SW 1271 (cell line): ENCODE data around the gene AACS.
"Not testable (repeated sequence)": the region's sequence is repeated elsewhere in the genome, so short reads cannot be mapped to it uniquely, and the experiment has no call there.

Source experiments
- DNase-seq, 2 experiments: peaks; one replicate each; lab custom pipeline; 2025; lab: John Stamatoyannopoulos, UW

The AACS gene

GRCh38 chr12:125065021-125065918, at the start of gene AACS:
Gene AACS, plus strand, starts transcription at chr12:125065435. Its CDS starts 150 bp downstream, at chr12:125065585.
- DNase-seq, result peak; percentile 26 to 69

- no peak for DNase-seq
These were observed 49.4 kb upstream of the AACS start for GRCh38 chr12:125015680-125016310.

- no peak for DNase-seq
These were observed 47.4 kb upstream of the AACS start for GRCh38 chr12:125017801-125018200.

GRCh38 chr12:125018356-125018755, 46.9 kb upstream of the AACS start:
- no peak for DNase-seq

- DNase-seq, result no peak
These were observed 44.1 kb upstream of the AACS start for GRCh38 chr12:125021096-125021495.

- DNase-seq, result no peak
These were observed 43.5 kb upstream of the AACS start for GRCh38 chr12:125021771-125022170.

GRCh38 chr12:125023065-125023464, 42.2 kb upstream of the AACS start:
- no peak for DNase-seq

GRCh38 chr12:125024949-125025563, 40.2 kb upstream of the AACS start:
- DNase-seq, result no peak

- DNase-seq, result no peak
These were observed 39.5 kb upstream of the AACS start for GRCh38 chr12:125025606-125026235.

GRCh38 chr12:125028106-125028505, 37.1 kb upstream of the AACS start:
- DNase-seq, result no peak

- no peak for DNase-seq
These were observed 35.4 kb upstream of the AACS start for GRCh38 chr12:125029761-125030358.

GRCh38 chr12:125031471-125031870, 33.8 kb upstream of the AACS start:
- not testable (repeated sequence) for DNase-seq

GRCh38 chr12:125032466-125033152, 32.6 kb upstream of the AACS start:
- DNase-seq, result no peak

GRCh38 chr12:125033288-125033687, 31.9 kb upstream of the AACS start:
- no peak for DNase-seq

GRCh38 chr12:125038976-125039625, 26.1 kb upstream of the AACS start:
- DNase-seq, result no peak

GRCh38 chr12:125049093-125049458, 16.2 kb upstream of the AACS start:
- no peak for DNase-seq

GRCh38 chr12:125050446-125050845, 14.8 kb upstream of the AACS start:
- no peak for DNase-seq

GRCh38 chr12:125050868-125051267, 14.4 kb upstream of the AACS start:
- DNase-seq, result no peak

GRCh38 chr12:125053821-125054220, 11.4 kb upstream of the AACS start:
- no peak for DNase-seq

- no peak for DNase-seq
These were observed 9.6 kb upstream of the AACS start for GRCh38 chr12:125055591-125055990.

GRCh38 chr12:125056306-125056705, 8.9 kb upstream of the AACS start:
- no peak for DNase-seq
